Measurements from ENCODE around the gene PRKAA2. TPM values are rescaled to one million over a fixed set of nuclear protein-coding genes. Genes with fewer than 3 reads are reported as not detected.

Gene PRKAA2
- total RNA-seq, 1 experiment from 2014 or later = 4.0 TPM

DNA sequence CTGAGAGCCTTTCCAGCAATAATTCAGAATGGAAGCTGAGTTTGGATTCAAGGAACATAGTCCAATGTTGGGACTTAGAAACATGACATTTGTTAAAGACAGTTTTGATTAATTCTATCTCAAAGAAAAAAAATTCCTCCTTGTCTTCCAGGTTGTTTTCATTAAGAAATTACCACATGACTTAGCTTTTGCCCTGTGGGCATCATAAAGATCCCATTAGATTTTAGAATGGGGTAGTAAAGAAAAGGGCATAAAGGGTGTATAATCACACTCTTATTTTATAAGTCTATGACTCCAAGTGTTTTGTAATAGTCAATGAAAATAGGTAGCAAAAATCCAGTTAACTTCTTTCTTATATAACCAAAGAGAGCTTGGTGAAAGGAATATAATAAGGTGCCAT is 14.3 kb upstream of the PRKAA2 start:
- Histone ChIP-seq H2AFZ (ENCODE audit: low read length) (no peak overlapping the region), H3K27me3 (ENCODE audit: insufficient read depth, low read length) (no peaks in the 10 kb centered on the region), H4K5ac (ENCODE audit: insufficient read length, low read depth, low read length) (no peak overlapping the region), H4K20me1 (ENCODE audit: control insufficient read depth, insufficient read depth, insufficient read length) (no peaks in the 10 kb centered on the region), H3K23me2 (ENCODE audit: insufficient read length, low read depth, low read length, poor library complexity, severe bottlenecking) (no peaks in the 10 kb centered on the region), H2BK120ac (ENCODE audit: low read depth, low read length, poor library complexity, severe bottlenecking) (no peak overlapping the region), H3K79me1 (ENCODE audit: insufficient read depth, low read depth, low read length, poor library complexity, severe bottlenecking) (no peaks in the 10 kb centered on the region), H3K4me1 (ENCODE audit: insufficient read depth, low read length) (peaks cover 4% of the 10 kb centered on the region; the same call in 1 of the 2 replicates), H4K8ac (replicated peaks; ENCODE audit: insufficient read length, low read depth, low read length) (no peak overlapping the region), H3K4ac (ENCODE audit: low read depth, low read length) (no peak overlapping the region), H4K91ac (ENCODE audit: insufficient read length, low read depth, low read length) (no peak overlapping the region), H3K4me2 (ENCODE audit: insufficient read depth, insufficient read length, low read length) (no peak overlapping the region), H3K23ac (ENCODE audit: insufficient read length, low read depth, low read length) (no peak overlapping the region), H3T11ph (ENCODE audit: low read length) (no peak overlapping the region), H2BK12ac (ENCODE audit: insufficient read length, low read depth, low read length) (no peak overlapping the region), H2BK15ac (ENCODE audit: low read depth, low read length) (no peak overlapping the region), H3K27ac (ENCODE audit: insufficient read length, low read depth, low read length) (no peak overlapping the region), H3K56ac (ENCODE audit: insufficient read length, low read depth, low read length) (no peak overlapping the region), H3K9me3 (ENCODE audit: control insufficient read depth, low read depth, low read length) (no peaks in the 10 kb centered on the region), H2BK20ac (ENCODE audit: low read depth, low read length, poor library complexity, severe bottlenecking) (no peak overlapping the region), H3K18ac (ENCODE audit: insufficient read length, low read depth, low read length) (no peak overlapping the region), H3K9ac (ENCODE audit: extremely low read depth, insufficient read length, low read length) (no peak overlapping the region), H2AK5ac (ENCODE audit: insufficient read length, low read length) (no peak overlapping the region), H2BK5ac (ENCODE audit: insufficient read length, low read length) (no peak overlapping the region), H3K14ac (ENCODE audit: insufficient read depth, low read length) (no peak overlapping the region), H3K79me2 (ENCODE audit: insufficient read depth, low read length) (no peaks in the 10 kb centered on the region)
- no peaks in the 10 kb centered on the region for H3K36me3 Mint-ChIP-seq (ENCODE audit: insufficient read depth in 1 of 3, low read depth in 3 of 3)
- no peak overlapping the region for H3K4me3 Mint-ChIP-seq
- no peak for DNase-seq
- no peak overlapping the region for H3K27ac Mint-ChIP-seq
- no peaks in the 10 kb centered on the region for H3K9me3 Mint-ChIP-seq
- TF ChIP-seq, protein P1, sequence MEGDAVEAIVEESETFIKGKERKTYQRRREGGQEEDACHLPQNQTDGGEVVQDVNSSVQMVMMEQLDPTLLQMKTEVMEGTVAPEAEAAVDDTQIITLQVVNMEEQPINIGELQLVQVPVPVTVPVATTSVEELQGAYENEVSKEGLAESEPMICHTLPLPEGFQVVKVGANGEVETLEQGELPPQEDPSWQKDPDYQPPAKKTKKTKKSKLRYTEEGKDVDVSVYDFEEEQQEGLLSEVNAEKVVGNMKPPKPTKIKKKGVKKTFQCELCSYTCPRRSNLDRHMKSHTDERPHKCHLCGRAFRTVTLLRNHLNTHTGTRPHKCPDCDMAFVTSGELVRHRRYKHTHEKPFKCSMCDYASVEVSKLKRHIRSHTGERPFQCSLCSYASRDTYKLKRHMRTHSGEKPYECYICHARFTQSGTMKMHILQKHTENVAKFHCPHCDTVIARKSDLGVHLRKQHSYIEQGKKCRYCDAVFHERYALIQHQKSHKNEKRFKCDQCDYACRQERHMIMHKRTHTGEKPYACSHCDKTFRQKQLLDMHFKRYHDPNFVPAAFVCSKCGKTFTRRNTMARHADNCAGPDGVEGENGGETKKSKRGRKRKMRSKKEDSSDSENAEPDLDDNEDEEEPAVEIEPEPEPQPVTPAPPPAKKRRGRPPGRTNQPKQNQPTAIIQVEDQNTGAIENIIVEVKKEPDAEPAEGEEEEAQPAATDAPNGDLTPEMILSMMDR (conservative IDR thresholded peaks at IDR 0.05) = no peak
- peaks cover 16 to 17% of the 10 kb centered on the region in 2 experiments for H3K4me1 Mint-ChIP-seq
- no peaks in the 10 kb centered on the region for H3K27me3 Mint-ChIP-seq (ENCODE audit: low read depth)

All from H9 (cell line).